Body of pancreas (tissue), 4 donors: ENCODE results near the gene YIPF2.

Experiments
- POLR2A ChIP-seq, 3 donors: fragments of 450-650 bp; IDR thresholded peaks; one replicate each; pipeline ENCODE4 v1.6.1; 2016; ENCODE audit warnings: antibody characterized with exemption in 3 of 3, mild to moderate bottlenecking in 2 of 3
- TF ChIP-seq, protein P1 (sequence below), 7 experiments: fragments of 450-650 bp in 4 of 7; fragments of 200-600 bp in 3 of 7; sonication (generic) in 3 of 7; IDR thresholded peaks; one replicate each; pipeline ENCODE4 v1.5.1; 2016 to 2019; ENCODE audit warnings: antibody characterized with exemption in 7 of 7

DNA sequence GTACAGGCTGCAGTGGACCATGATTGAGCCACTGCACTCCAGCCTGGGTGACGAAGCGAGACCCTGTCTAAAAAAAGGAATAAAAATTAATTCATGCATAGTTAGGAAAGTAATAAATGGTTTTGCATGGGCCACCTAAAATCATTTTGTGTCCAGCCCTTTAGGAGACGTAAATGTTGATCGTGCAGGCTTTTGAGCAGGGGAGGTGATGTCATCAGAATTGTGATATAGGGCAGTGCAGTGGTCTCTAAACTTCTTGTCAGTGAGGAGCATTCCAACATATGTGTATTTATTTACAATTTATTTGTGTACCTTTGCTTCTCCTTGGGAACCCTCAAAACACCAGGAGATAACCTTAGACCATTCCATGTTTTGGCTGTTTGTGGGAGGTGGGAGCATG lies 35.4 kb upstream of the YIPF2 start:
- no peak for TF ChIP-seq POLR2A (IDR thresholded peaks at IDR 0.05)
- TF ChIP-seq, protein P1, sequence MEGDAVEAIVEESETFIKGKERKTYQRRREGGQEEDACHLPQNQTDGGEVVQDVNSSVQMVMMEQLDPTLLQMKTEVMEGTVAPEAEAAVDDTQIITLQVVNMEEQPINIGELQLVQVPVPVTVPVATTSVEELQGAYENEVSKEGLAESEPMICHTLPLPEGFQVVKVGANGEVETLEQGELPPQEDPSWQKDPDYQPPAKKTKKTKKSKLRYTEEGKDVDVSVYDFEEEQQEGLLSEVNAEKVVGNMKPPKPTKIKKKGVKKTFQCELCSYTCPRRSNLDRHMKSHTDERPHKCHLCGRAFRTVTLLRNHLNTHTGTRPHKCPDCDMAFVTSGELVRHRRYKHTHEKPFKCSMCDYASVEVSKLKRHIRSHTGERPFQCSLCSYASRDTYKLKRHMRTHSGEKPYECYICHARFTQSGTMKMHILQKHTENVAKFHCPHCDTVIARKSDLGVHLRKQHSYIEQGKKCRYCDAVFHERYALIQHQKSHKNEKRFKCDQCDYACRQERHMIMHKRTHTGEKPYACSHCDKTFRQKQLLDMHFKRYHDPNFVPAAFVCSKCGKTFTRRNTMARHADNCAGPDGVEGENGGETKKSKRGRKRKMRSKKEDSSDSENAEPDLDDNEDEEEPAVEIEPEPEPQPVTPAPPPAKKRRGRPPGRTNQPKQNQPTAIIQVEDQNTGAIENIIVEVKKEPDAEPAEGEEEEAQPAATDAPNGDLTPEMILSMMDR (IDR thresholded peaks at IDR 0.05): no peak
